ENCODE results near the gene TTC34.

- TF ChIP-seq CTCF (IDR thresholded peaks at IDR 0.05), result no peak
- TF ChIP-seq POLR2A (IDR thresholded peaks at IDR 0.05), result no peak
These were observed 35.0 kb upstream of the TTC34 start for GRCh38 chr1:2836333-2836970.
